GM12892 (cell line): ENCODE data around the gene ULBP2.
"Not testable (repeated sequence)": the region's sequence is repeated elsewhere in the genome, so short reads cannot be mapped to it uniquely, and the experiment has no call there.

ENCODE experiments used
- POLR2AphosphoS5 ChIP-seq: IDR thresholded peaks from 2 replicates; pipeline ENCODE4 v1.6.1; 2011; ENCODE audit warnings: low read depth, low read length, control low read depth
- TAF1 ChIP-seq: IDR thresholded peaks from 2 replicates; pipeline ENCODE4 v1.6.1; 2011; ENCODE audit warnings: low read depth, mild to moderate bottlenecking, control low read depth, low read length, borderline replicate concordance

DNA sequence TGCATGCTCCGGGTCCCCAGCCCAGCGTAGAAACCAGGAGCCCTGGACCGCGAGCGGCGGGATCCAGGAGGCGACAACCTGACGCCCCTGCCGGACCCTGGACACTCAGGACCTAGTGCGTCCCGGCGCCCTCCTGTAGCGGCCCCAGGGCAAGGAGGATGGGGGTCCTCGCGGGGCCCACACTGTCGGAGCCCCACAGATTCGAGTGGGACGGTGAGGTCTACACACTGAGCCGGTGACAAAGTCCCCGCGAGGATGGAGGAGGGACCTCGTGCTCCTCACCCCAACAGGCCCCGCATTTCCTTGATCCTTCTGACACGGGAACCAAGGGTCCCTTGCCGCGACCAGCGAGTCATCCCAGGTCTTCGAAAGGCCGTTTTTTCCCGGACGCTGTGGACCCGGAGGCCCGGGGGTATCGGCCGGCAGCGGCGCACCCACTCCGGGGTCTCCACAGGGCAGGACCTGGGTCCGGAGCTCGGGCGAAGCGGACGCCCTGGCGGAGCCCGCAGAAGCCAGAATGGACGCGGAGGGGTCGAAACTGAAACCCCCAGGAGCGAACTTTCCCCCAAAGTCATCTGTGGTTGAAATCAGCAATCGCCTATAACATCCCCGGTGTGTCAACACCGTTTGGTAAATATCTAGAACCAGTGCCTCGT, 12.6 kb downstream of the ULBP2 start:
- TF ChIP-seq TAF1, POLR2AphosphoS5: not testable (repeated sequence)
